Neural progenitor cell (in vitro differentiated cells): ENCODE measurements around the gene CCDC88A.

Experiments used
- CTCF ChIP-seq: fragments of 200-600 bp; sonication (generic); IDR thresholded peaks from 2 replicates; pipeline ENCODE4 v1.5.1; 2017; ENCODE audit warnings: antibody characterized with exemption, mild to moderate bottlenecking
- EZH2 ChIP-seq: fragments of 200-600 bp; sonication (generic); IDR thresholded peaks from 2 replicates; pipeline ENCODE4 v1.6.1; 2017; ENCODE audit warnings: antibody characterized with exemption, mild to moderate bottlenecking, moderate library complexity
- EZH2phosphoT487 ChIP-seq: fragments of 200-600 bp; sonication (generic); IDR thresholded peaks from 2 replicates; pipeline ENCODE4 v1.6.1; 2017; ENCODE audit warnings: antibody characterized with exemption

- no peak for TF ChIP-seq CTCF
- no peak for TF ChIP-seq EZH2phosphoT487
- TF ChIP-seq EZH2 = no peak
Observed at GRCh38 chr2:55391615-55392242, 27.9 kb downstream of the CCDC88A start.
